K562 (cell line): ENCODE results near the gene LRP1. TPM values are rescaled to one million over a fixed set of nuclear protein-coding genes. Genes with fewer than 3 reads are reported as not detected.

Experiments used
- ATAC-seq: fragments of 200-7000 bp; cut with Tn5 transposase; 3 replicates; pipeline ENCODE4 v1.9.1; 2020; ENCODE audit warnings: moderate library complexity
- BruUV-seq: library from RNA; stranded (reverse); fragments of 400-500 nt; replicated peaks from 2 replicates; lab custom pipeline; 2021; lab: Mats Ljungman, UMichigan
- CTCF ChIA-PET: fragments of 300-600 bp; formaldehyde crosslinking; extraction: SDS; loops from one replicate; lab custom pipeline; 2021; ENCODE audit warnings: low intra/inter-chr PET ratio; lab: Yijun Ruan, JAX
- POLR2A ChIA-PET: fragments of 300-600, 350-650 bp; sonication (Branson Sonifier 250); formaldehyde crosslinking; extraction: SDS; loops from one replicate; lab custom pipeline; 2021; ENCODE audit warnings: antibody characterized with exemption, inconsistent platforms; lab: Yijun Ruan, JAX
- DNase-seq, 4 experiments: peaks; one replicate each; pipeline versions ENCODE4 v3.0.0 to v3.0.0-alpha.2; 2011 to 2018; ENCODE audit warnings: low spot score in 3 of 4, mixed read lengths in 3 of 4; ENCODE audit errors: extremely low read depth in 1 of 4
- FAIRE-seq: peaks from 2 replicates; lab custom pipeline; 2011; peaks lifted over from hg19 to GRCh38; lab: Jason Lieb, UNC
- H2AFZ ChIP-seq: 2 replicates; pipeline ENCODE4 v1.6.0; 2011; ENCODE audit warnings: low read depth, low read length, control low read depth, inconsistent platforms
- H3K27ac ChIP-seq: fragments of 200-600 bp; 3 replicates; pipeline ENCODE4 v1.8.0; 2011; ENCODE audit warnings: low read depth, mild to moderate bottlenecking, control low read depth, inconsistent platforms, low read length, moderate library complexity, mixed read lengths; ENCODE audit errors: extremely low read depth
- H3K27me3 ChIP-seq, 2 experiments: fragments of 300-600 bp in 1 of 2; 2 replicates in 1 of 2; 3 replicates in 1 of 2; pipeline versions ENCODE4 v1.6.0 to v1.8.0; 2011; ENCODE audit warnings: inconsistent platforms in 2 of 2, low read length in 2 of 2, mild to moderate bottlenecking in 1 of 2, mixed read lengths in 1 of 2, moderate library complexity in 1 of 2; ENCODE audit not compliant: control insufficient read depth in 2 of 2, insufficient read depth in 2 of 2
- H3K36me3 ChIP-seq: fragments of 300-600 bp; 3 replicates; pipeline ENCODE4 v1.8.0; 2011; ENCODE audit warnings: mild to moderate bottlenecking, low read length, inconsistent platforms; ENCODE audit not compliant: control insufficient read depth, insufficient read depth
- H3K4me1 ChIP-seq, 2 experiments: fragments of 200-600 bp in 1 of 2; replicated peaks in 1 of 2; 2 replicates in 1 of 2; 3 replicates in 1 of 2; pipeline versions ENCODE4 v1.5.1 to v1.8.0; 2011; ENCODE audit warnings: inconsistent platforms in 2 of 2, low read length in 2 of 2, mild to moderate bottlenecking in 1 of 2, mixed read lengths in 1 of 2, moderate library complexity in 1 of 2; ENCODE audit not compliant: control insufficient read depth in 2 of 2, insufficient read depth in 2 of 2
- H3K4me2 ChIP-seq: 2 replicates; pipeline ENCODE4 v1.6.1; 2011; ENCODE audit warnings: low read length, control low read depth, inconsistent platforms, mixed read lengths; ENCODE audit not compliant: insufficient read depth
- H3K4me3 ChIP-seq: fragments of 200-600 bp; sonication (generic), shearing (Covaris generic); 2 replicates; pipeline ENCODE4 v1.5.1; 2016; ENCODE audit warnings: control low read depth, inconsistent platforms
- H3K79me2 ChIP-seq: fragments of 200-600 bp; 3 replicates; pipeline ENCODE4 v1.8.0; 2011; ENCODE audit warnings: low read length, inconsistent platforms; ENCODE audit not compliant: control insufficient read depth, insufficient read depth
- H3K9ac ChIP-seq, 2 experiments: 2 replicates each; pipeline versions ENCODE4 v1.6.0 to v1.6.1; 2011; ENCODE audit warnings: low read depth in 2 of 2, low read length in 2 of 2, control low read depth in 1 of 2, inconsistent platforms in 1 of 2, mild to moderate bottlenecking in 1 of 2, mixed read lengths in 1 of 2; ENCODE audit not compliant: insufficient read depth in 1 of 2
- H3K9me1 ChIP-seq: one replicate; pipeline ENCODE4 v1.6.0; 2011; ENCODE audit warnings: inconsistent platforms, mild to moderate bottlenecking, low read length, moderate library complexity; ENCODE audit not compliant: control insufficient read depth, insufficient read depth
- H3K9me3 ChIP-seq: replicated peaks from 2 replicates; pipeline ENCODE4 v1.5.1; 2011; ENCODE audit warnings: low read depth, low read length, inconsistent platforms; ENCODE audit not compliant: control insufficient read depth, insufficient read depth
- H4K20me1 ChIP-seq: replicated peaks from 2 replicates; pipeline ENCODE4 v1.6.1; 2011; ENCODE audit warnings: low read length, inconsistent platforms, mixed read lengths; ENCODE audit not compliant: control insufficient read depth, insufficient read depth
- CTBP1 ChIP-seq: fragments of 450-650 bp; IDR thresholded peaks from 2 replicates; pipeline ENCODE4 v1.6.1; 2016; ENCODE audit warnings: borderline replicate concordance
- DEAF1 ChIP-seq: fragments of 450-650 bp; formaldehyde crosslinking; IDR thresholded peaks from 2 replicates; pipeline ENCODE4 v1.4.0; 2020; ENCODE audit warnings: mild to moderate bottlenecking, moderate library complexity
- FOS ChIP-seq: IDR thresholded peaks from 3 replicates; pipeline ENCODE4 v1.6.1; 2011; ENCODE audit not compliant: insufficient read length; ENCODE audit errors: extremely low read depth
- HMBOX1 ChIP-seq: sonication (generic); IDR thresholded peaks from 2 replicates; pipeline ENCODE4 v1.6.1; 2016
- PHB2 ChIP-seq: fragments of 450-650 bp; IDR thresholded peaks from 2 replicates; pipeline ENCODE4 v1.6.1; 2017; ENCODE audit warnings: low read depth
- POLR2A ChIP-seq: fragments of 450-650 bp; conservative IDR thresholded peaks from 2 replicates; pipeline ENCODE4 v1.6.1; 2016
- POLR2G ChIP-seq: fragments of 200-400 bp; formaldehyde crosslinking; IDR thresholded peaks from 2 replicates; pipeline ENCODE4 v1.6.1; 2017; ENCODE audit warnings: low read depth, mild to moderate bottlenecking, antibody characterized with exemption, low read length, moderate library complexity
- STAT6 ChIP-seq: sonication (generic); formaldehyde crosslinking; IDR thresholded peaks from 2 replicates; pipeline ENCODE4 v1.8.1; 2023; ENCODE audit warnings: mild to moderate bottlenecking, missing genetic modification reagents
- ZFP36 ChIP-seq: fragments of 150-350 bp; IDR thresholded peaks from 2 replicates; pipeline ENCODE4 v1.6.1; 2018; ENCODE audit warnings: low read length, low read depth; ENCODE audit not compliant: partially characterized antibody
- WGBS: fragments of 100-300 bp; shearing (Covaris generic); methylation state at CpG from one replicate; pipeline ENCODE4 v1.1.6; 2016; ENCODE audit warnings: low coverage, mixed read lengths; ENCODE audit not compliant: insufficient coverage; ENCODE audit errors: missing lambda C conversion rate; 5-methylcytosine and 5-hydroxymethylcytosine counted together
- in situ Hi-C: fragments of 300-500 bp; cut with MboI; formaldehyde crosslinking; loops from 4 replicates; pipeline ENCODE4 v1.15.0; 2018; ENCODE audit warnings: inconsistent platforms, mixed read lengths
- intact Hi-C: fragments of 100-400 bp; cut with micrococcal nuclease; formaldehyde crosslinking; loops from 2 replicates; pipeline ENCODE4 v1.14.2; 2022
- polyA plus RNA-seq, 8 experiments: library from polyadenylated mRNA; depleted of rRNA in 4 of 8; stranded (reverse) in 5 of 8; unstranded in 3 of 8; fragments of >200 nt; fragmentation: Nextera tagmentation in 2 of 8; fragmentation: Illumina TruSeq in 1 of 8; extraction: Ambion mirVana in 2 of 8; extraction: Trizol in 1 of 8; gene quantifications; 2 replicates each; pipeline versions ENCODE4 v1.2.1 to v1.2.3, GENCODE V29; 2011 to 2014; ENCODE audit warnings: inconsistent platforms in 1 of 8, missing spikeins in 1 of 8
- total RNA-seq, 7 experiments: library from RNA; depleted of rRNA in 6 of 7; stranded (reverse); fragments of >200 nt in 6 of 7; fragmentation: Illumina TruSeq in 2 of 7; extraction: Trizol in 2 of 7; gene quantifications; 2 replicates each; pipeline versions ENCODE4 v1.2.1 to v1.2.3, GENCODE V29; 2011 to 2021; ENCODE audit warnings: low replicate concordance in 1 of 7
- TF ChIP-seq, protein P1 (sequence below), 3 experiments: IDR thresholded peaks in 2 of 3; conservative IDR thresholded peaks in 1 of 3; 2 replicates each; pipeline ENCODE4 v1.5.1; 2011 to 2012; ENCODE audit warnings: low read length in 3 of 3, mild to moderate bottlenecking in 3 of 3, control low read depth in 2 of 3, improper control_type of control experiment in 1 of 3, inconsistent platforms in 1 of 3, low read depth in 1 of 3, mixed read lengths in 1 of 3, moderate library complexity in 1 of 3; ENCODE audit not compliant: insufficient read depth in 2 of 3

The LRP1 gene
- total and polyA plus RNA-seq, 9 of the 15 experiments (the other 6 are each of a cell fraction or from before 2014, with no cell fraction given), result 0.04 to 0.64 (median 0.19) TPM; not detected in 2

- TF ChIP-seq HMBOX1 (no peak), FOS (no peak), CTBP1 (no peak)
- TF ChIP-seq, all 486 proteins: peak for 0
These were observed 122.7 kb downstream of the LRP1 start, which contains the start of gene STAC3 (continued) for GRCh38 chr12:57250956-57251355.

DNA sequence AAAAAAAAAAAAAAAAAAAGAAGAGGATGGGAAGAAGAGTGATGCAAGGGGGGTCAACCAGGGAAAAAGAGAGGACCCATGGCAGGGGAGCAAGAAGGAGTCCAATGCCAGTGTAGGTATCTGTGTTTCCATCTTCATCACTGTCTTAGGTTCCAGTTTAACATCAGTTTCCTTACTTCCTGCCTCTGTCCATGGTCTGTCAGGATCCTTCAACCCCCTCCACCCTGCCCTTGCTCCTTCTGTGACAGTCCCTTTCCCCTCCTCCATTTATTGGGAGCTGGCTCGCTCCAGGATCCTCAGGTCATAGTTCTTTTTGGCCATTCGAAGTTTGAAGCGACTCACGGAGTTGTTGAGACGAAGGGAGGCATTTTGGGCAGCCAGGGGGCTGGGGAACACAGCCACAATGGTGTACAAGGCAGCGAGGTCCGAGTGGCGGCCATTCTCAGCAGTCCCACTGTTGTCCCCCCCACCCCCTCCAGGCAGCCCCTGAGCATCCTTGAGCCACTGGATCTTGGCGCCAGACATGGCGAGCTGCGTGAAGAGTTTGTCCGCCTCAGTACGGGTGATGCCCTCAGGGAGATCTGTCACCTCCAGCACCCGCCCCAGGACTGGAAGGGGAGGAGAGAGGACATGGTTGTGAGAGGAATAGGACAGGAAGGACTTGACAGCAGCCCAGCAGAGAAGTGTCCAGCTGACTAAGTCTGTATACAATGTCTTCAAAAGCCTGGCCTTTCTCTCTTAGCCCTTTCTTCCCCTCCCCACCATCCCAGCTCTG is 126.4 kb downstream of the LRP1 start:
- in situ Hi-C loops, result no loop called here
- WGBS, result 63% methylated on average over 14 of the region's 14 CpGs
- no peak for DNase-seq
- peak overlapping the region in 1 of 2 experiments; percentile 40; a peak in 1 of 4 replicates for H3K9ac ChIP-seq
- no peak for ATAC-seq
- H3K27me3 ChIP-seq, result no peaks in the 10 kb centered on the region
- BruUV-seq, result TSS peak; percentile 33
- H3K9me1 ChIP-seq, result no peaks in the 10 kb centered on the region
- FAIRE-seq, result no peak
- intact Hi-C loops, result no loop called here
- H3K4me1 ChIP-seq, result peaks cover 2 to 3% of the 10 kb centered on the region in 2 experiments; a peak in 4 of 5 replicates
- CTCF ChIA-PET, result no interaction called here
- H3K4me2 ChIP-seq, result no peak overlapping the region
- H3K9me3 ChIP-seq, result no peaks in the 10 kb centered on the region
- no peak overlapping the region for H3K27ac ChIP-seq
- peaks cover 24% of the 10 kb centered on the region; the same call in 2 of the 3 replicates for H3K36me3 ChIP-seq
- POLR2A ChIA-PET, result interaction anchor here (1.4 kb wide), 1 partner anchor 11 kb away, joined by 5 read pairs; no protein-coding TSS in a partner anchor
- no peak overlapping the region for H3K4me3 ChIP-seq
- no peaks in the 10 kb centered on the region for H3K79me2 ChIP-seq
- H2AFZ ChIP-seq, result no peak overlapping the region
- no peaks in the 10 kb centered on the region for H4K20me1 ChIP-seq
- TF ChIP-seq STAT6 (CRISPR knock-in tag) (no peak), DEAF1 (CRISPR knock-in tag) (no peak), ZFP36 (no peak), POLR2G (peak; percentile 32; the same call in 1 of the 2 replicates), POLR2A (no peak), PHB2 (no peak)
- TF ChIP-seq, protein P1, sequence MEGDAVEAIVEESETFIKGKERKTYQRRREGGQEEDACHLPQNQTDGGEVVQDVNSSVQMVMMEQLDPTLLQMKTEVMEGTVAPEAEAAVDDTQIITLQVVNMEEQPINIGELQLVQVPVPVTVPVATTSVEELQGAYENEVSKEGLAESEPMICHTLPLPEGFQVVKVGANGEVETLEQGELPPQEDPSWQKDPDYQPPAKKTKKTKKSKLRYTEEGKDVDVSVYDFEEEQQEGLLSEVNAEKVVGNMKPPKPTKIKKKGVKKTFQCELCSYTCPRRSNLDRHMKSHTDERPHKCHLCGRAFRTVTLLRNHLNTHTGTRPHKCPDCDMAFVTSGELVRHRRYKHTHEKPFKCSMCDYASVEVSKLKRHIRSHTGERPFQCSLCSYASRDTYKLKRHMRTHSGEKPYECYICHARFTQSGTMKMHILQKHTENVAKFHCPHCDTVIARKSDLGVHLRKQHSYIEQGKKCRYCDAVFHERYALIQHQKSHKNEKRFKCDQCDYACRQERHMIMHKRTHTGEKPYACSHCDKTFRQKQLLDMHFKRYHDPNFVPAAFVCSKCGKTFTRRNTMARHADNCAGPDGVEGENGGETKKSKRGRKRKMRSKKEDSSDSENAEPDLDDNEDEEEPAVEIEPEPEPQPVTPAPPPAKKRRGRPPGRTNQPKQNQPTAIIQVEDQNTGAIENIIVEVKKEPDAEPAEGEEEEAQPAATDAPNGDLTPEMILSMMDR (IDR thresholded peaks at IDR 0.05 in 2 of 3, conservative IDR thresholded peaks at IDR 0.05 in 1 of 3; ENCODE audit: insufficient read depth in 2 of 3, low read depth in 1 of 3, low read length in 3 of 3), result no peak
